NCI-H2227 (cell line): ENCODE measurements around the gene CYB561A3.

Experiments
- DNase-seq: peaks from one replicate; lab custom pipeline; 2025; ENCODE audit not compliant: unreplicated experiment; lab: John Stamatoyannopoulos, UW

The CYB561A3 gene

GRCh38 chr11:61369372-61370348, 8.0 kb upstream of the CYB561A3 start:
- DNase-seq: no peak

GRCh38 chr11:61368646-61369045, 7.0 kb upstream of the CYB561A3 start:
- no peak for DNase-seq

- DNase-seq: no peak
These were observed 5.7 kb upstream of the CYB561A3 start for GRCh38 chr11:61367406-61367805.

GRCh38 chr11:61364012-61364675, 2.5 kb upstream of the CYB561A3 start:
- no peak for DNase-seq

- peak; percentile 61 for DNase-seq
These were observed 827 bp upstream of the CYB561A3 start for GRCh38 chr11:61362542-61362875.

GRCh38 chr11:61361237-61361740, 393 bp downstream of the CYB561A3 start:
- DNase-seq: no peak

GRCh38 chr11:61359516-61359915, 2.2 kb downstream of the CYB561A3 start:
- DNase-seq: no peak

GRCh38 chr11:61358566-61358965, 3.1 kb downstream of the CYB561A3 start:
- DNase-seq: no peak

GRCh38 chr11:61357894-61358239, 3.8 kb downstream of the CYB561A3 start:
- DNase-seq: no peak

- DNase-seq: no peak
These were observed 4.3 kb downstream of the CYB561A3 start for GRCh38 chr11:61357233-61357893.

- no peak for DNase-seq
These were observed 5.0 kb downstream of the CYB561A3 start for GRCh38 chr11:61356706-61357105.

- no peak for DNase-seq
These were observed 7.5 kb downstream of the CYB561A3 start for GRCh38 chr11:61354208-61354607.

- no peak for DNase-seq
These were observed 8.3 kb downstream of the CYB561A3 start for GRCh38 chr11:61353131-61354067.

GRCh38 chr11:61352038-61352437, 9.6 kb downstream of the CYB561A3 start:
- no peak for DNase-seq

GRCh38 chr11:61350803-61351202, 10.9 kb downstream of the CYB561A3 start:
- no peak for DNase-seq

- no peak for DNase-seq
These were observed 11.3 kb downstream of the CYB561A3 start for GRCh38 chr11:61350336-61350735.

- no peak for DNase-seq
These were observed 11.8 kb downstream of the CYB561A3 start for GRCh38 chr11:61349916-61350315.

- no peak for DNase-seq
These were observed 12.4 kb downstream of the CYB561A3 start for GRCh38 chr11:61349189-61349751.

- no peak for DNase-seq
These were observed 13.7 kb downstream of the CYB561A3 start for GRCh38 chr11:61347916-61348461.
